ENCODE results near the gene LRRTM3. TPM values are rescaled to one million over a fixed set of nuclear protein-coding genes. Genes with fewer than 3 reads are reported as not detected.

Gene LRRTM3
- total RNA-seq, 4 donors from 2014 or later = not detected

GRCh38 chr10:66942407-66942806 lies 16.6 kb downstream of the LRRTM3 start:
- no peak for TF ChIP-seq POLR2A (IDR thresholded peaks at IDR 0.05)
- TF ChIP-seq CTCF (IDR thresholded peaks at IDR 0.05) = no peak
- WGBS, 2 donors = 89 to 90% methylated on average over 1 of the region's 1 CpG
- intact Hi-C loops (cut with DNase I) = no loop called here

GRCh38 chr10:66943590-66943989 lies 17.8 kb downstream of the LRRTM3 start:
- DNase-seq = no peak
- 76 to 98% methylated on average over 2 of the region's 2 CpGs for WGBS, 2 donors
- Histone ChIP-seq H3K4me3 (replicated peaks in 1 of 3) (no peak overlapping the region), H3K4me1 (no peaks in the 10 kb centered on the region), H3K27me3 (no peaks in the 10 kb centered on the region), H3K27ac (no peak overlapping the region), H3K36me3 (no peaks in the 10 kb centered on the region), H3K9me3 (no peaks in the 10 kb centered on the region)
- intact Hi-C loops (cut with DNase I) = no loop called here
- TF ChIP-seq CTCF (IDR thresholded peaks at IDR 0.05) = no peak
- TF ChIP-seq POLR2A (IDR thresholded peaks at IDR 0.05) = no peak

More at GRCh38 chr10:66942407-66942806, 16.6 kb downstream of the LRRTM3 start:
- H3K4me1 ChIP-seq = no peaks in the 10 kb centered on the region
- DNase-seq = no peak
- no peak overlapping the region for H3K27ac ChIP-seq
- no peak overlapping the region for H3K4me3 ChIP-seq (replicated peaks in 1 of 3)
- H3K36me3 ChIP-seq = no peaks in the 10 kb centered on the region
- no peaks in the 10 kb centered on the region for H3K9me3 ChIP-seq
- H3K27me3 ChIP-seq = no peaks in the 10 kb centered on the region

GRCh38 chr10:66951896-66952295 lies 26.1 kb downstream of the LRRTM3 start:
- no peaks in the 10 kb centered on the region for H3K9me3 ChIP-seq
- TF ChIP-seq CTCF (IDR thresholded peaks at IDR 0.05) (no peak), POLR2A (IDR thresholded peaks at IDR 0.05) (no peak)
- intact Hi-C loops (cut with DNase I) = no loop called here
- WGBS, 2 donors = 72 to 80% methylated on average over 2 of the region's 2 CpGs
- H3K36me3 ChIP-seq = no peaks in the 10 kb centered on the region
- no peak overlapping the region for H3K4me3 ChIP-seq (replicated peaks in 1 of 3)
- H3K4me1 ChIP-seq = no peaks in the 10 kb centered on the region
- H3K27ac ChIP-seq = no peak overlapping the region
- no peaks in the 10 kb centered on the region for H3K27me3 ChIP-seq
- DNase-seq = no peak

- intact Hi-C loops (cut with DNase I) = no loop called here
- no peak for TF ChIP-seq POLR2A (IDR thresholded peaks at IDR 0.05)
- no peak for TF ChIP-seq CTCF (IDR thresholded peaks at IDR 0.05)
- DNase-seq = no peak
- no peak overlapping the region for H3K4me3 ChIP-seq (replicated peaks in 1 of 3)
- H3K27ac ChIP-seq = peak overlapping the region in 1 of 3 donors; percentile 22
- H3K27me3 ChIP-seq = no peaks in the 10 kb centered on the region
- H3K4me1 ChIP-seq = no peaks in the 10 kb centered on the region
- 49 to 50% methylated on average over 2 of the region's 2 CpGs for WGBS, 2 donors
- H3K36me3 ChIP-seq = no peaks in the 10 kb centered on the region
- H3K9me3 ChIP-seq = no peaks in the 10 kb centered on the region
Observed at GRCh38 chr10:66958466-66958865, 32.6 kb downstream of the LRRTM3 start.

GRCh38 chr10:66964946-66965345 lies 39.1 kb downstream of the LRRTM3 start:
- WGBS, 2 donors = 65 to 70% methylated on average over 4 of the region's 4 CpGs
- intact Hi-C loops (cut with DNase I) = no loop called here
- H3K4me1 ChIP-seq = no peaks in the 10 kb centered on the region
- H3K27me3 ChIP-seq = no peaks in the 10 kb centered on the region
- no peak overlapping the region for H3K27ac ChIP-seq
- H3K4me3 ChIP-seq (replicated peaks in 1 of 3) = no peak overlapping the region
- TF ChIP-seq POLR2A (IDR thresholded peaks at IDR 0.05) = no peak
- TF ChIP-seq CTCF (IDR thresholded peaks at IDR 0.05) = no peak
- no peak for DNase-seq
- no peaks in the 10 kb centered on the region for H3K36me3 ChIP-seq
- no peaks in the 10 kb centered on the region for H3K9me3 ChIP-seq

Measured in thyroid gland (tissue), 4 donors.